Right lung (tissue), 5 donors: ENCODE measurements around the gene SMS. TPM values are rescaled to one million over a fixed set of nuclear protein-coding genes. Genes with fewer than 3 reads are reported as not detected.
A peak's percentile ranks its signal among the peaks of the same experiment; 100 is the strongest.

Experiments
- DNase-seq, 2 donors: peaks; one replicate each; pipeline ENCODE4 v3.0.0-alpha.2; 2013
- polyA plus RNA-seq, 5 donors: library from polyadenylated mRNA; unstranded; fragments of 120-200 nt; gene quantifications; one replicate each; pipeline versions ENCODE4 v1.2.1 to v1.2.3, GENCODE V29; 2013; ENCODE audit warnings: inconsistent platforms in 1 of 5, low replicate concordance in 1 of 5; ENCODE audit not compliant: insufficient read length in 5 of 5, insufficient read depth in 1 of 5

Gene SMS
- polyA plus RNA-seq, 5 donors = 99.3 to 120 (median 108) TPM

DNA sequence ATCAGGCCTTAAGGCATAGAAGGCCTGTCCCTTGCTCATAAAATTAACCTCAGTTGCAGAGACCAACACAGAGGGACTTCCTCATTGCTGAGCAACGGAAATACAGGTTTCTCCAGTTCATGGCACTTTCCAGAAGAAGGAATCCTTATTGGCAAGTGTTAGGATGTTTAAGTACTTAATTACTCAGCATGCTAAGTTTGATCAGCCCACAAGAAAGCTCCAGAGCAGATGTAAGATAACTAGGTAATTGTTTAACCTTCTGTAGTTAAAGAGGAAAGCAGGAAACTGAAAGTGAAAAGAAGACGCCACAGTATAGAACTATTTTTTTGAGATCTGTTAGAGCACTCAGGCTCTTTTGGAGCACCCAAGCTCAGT is 33.5 kb downstream of the SMS start:
- DNase-seq = no peak

DNA sequence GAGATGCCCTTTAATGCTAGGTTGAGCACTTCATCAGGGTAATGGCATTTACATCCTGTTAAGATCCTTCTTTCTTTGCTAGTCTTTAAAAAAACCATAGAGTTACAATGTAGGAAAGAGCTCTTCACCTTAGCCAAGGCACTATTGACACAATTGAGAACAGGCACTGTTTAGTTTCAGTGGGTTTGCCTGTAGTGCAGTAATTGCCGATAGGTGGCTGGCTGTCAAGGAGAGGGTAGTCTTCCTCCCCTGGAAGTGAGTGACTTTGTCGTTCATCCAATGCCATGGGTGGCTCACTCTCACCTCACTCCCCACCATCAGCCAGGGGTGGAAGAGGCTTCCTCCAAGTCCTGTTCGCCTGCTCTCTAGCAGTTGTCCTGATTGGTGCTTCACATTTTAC is 34.7 kb downstream of the SMS start:
- no peak for DNase-seq

GRCh38 chrX:21975812-21976211 is 35.3 kb downstream of the SMS start:
- DNase-seq = no peak

GRCh38 chrX:21978346-21978745 is 37.8 kb downstream of the SMS start:
- no peak for DNase-seq

DNA sequence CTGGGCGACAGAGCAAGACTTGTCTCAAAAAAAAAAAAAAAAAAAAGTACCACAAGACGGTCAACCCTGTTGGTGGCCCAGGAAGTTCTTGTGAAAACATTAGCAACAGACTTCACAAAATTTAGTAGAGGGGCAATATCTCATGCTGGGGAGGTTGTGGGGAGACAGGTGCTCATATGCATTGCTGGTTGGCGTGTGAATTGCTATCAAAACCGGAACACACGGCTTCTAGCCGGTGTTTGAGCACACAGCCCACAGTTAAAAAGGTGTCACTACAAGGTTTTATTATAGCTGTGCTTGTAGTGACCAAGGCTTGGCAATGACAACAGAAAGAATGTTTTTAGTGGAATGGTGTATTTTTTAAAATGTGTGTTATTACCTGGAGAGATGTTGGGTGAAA is 41.8 kb downstream of the SMS start:
- no peak for DNase-seq

GRCh38 chrX:21985332-21985777 is 44.8 kb downstream of the SMS start:
- peak; percentile 61 to 72 for DNase-seq

- no peak for DNase-seq
Measured at GRCh38 chrX:21986596-21986995, 46.1 kb downstream of the SMS start.

GRCh38 chrX:21989384-21989783 is 48.9 kb downstream of the SMS start:
- DNase-seq = no peak

GRCh38 chrX:21990832-21991231 is 50.3 kb downstream of the SMS start:
- DNase-seq = no peak

GRCh38 chrX:21991504-21991903 is 51.0 kb downstream of the SMS start:
- no peak for DNase-seq

DNA sequence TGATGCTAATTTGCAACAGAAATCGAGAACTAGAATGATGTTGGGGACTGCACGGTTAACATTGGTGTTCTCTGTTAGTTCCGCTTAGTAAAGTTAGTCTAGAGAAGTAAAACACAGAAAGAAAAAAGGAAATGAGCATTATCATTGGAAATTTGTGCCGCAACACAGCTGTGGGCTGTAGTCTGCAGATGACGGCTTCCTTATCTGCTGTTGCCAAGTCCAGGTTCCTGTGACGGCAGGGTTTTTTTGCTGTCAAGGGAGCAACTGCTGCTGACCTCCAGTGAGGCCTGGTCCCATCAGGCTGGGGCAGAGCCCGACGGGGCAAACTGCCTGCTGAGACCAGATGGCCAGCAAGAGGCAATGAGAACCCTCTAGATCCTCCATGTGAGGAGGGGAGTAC is 52.8 kb downstream of the SMS start:
- DNase-seq = no peak

DNA sequence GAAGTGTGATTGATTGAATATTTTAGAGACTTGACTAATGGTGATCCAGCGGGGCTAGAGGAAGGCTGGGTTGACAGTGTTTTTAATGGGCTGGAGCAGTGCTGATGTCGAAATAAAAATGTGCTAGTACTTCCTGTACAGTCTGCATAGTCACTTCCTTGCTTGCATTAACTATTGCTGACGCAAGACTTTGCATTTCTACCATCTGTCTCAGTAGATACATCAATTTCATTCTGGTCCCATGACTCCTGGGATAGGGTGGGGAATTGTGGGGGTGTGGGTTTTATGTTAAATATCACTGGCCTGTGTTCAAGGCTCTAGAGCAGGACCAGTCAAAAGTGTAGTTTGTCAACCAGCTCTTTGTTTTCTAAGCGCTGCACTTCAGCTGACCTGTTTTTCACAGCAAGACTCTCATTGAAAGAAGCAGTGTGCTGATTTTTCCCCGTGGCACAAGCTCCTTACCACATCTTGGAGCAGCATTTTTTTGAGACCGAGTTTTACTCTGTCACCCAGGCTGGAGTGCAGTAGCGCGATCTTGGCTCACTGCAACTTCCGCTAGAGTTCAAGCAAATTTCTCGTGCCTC is 56.5 kb downstream of the SMS start:
- no peak for DNase-seq

DNA sequence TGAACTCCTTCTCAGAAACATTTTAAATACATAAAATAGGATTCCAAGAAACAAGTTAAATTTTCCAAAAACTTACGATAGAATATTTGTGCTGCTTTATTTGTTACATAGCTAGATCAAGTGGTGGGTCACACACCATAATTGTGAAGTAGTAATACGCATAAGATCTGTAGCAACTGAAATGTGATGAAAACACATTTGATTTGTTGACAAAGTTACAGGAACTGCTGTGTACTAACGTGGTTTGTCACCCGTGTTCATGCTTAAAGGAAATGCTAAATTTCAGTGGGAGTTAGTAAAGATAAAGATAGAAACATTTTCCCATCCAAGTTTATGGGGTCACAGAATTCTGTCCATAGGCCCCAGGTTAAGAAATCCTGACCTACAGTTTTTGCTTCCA is 57.5 kb downstream of the SMS start:
- no peak for DNase-seq

DNA sequence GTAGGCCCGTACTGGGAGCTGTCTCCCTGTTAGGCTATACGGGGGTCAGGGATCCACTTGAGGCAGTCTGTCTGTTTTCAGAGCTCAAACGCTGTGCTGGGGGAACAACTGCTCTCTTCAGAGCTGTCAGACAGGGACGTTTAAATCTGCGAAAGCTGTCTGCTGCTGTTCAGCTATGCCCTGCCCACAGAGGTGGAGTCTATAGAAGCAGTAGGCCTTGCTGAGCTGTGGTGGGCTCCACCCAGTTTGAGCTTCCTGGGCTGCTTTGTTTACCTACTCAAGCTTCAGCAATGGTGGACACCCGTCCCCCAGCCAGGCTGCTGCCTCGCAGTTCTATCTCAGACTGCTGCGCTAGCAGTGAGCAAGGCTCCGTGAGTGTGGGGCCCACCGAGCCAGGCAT is 64.4 kb downstream of the SMS start:
- DNase-seq = no peak

- no peak for DNase-seq
Measured at GRCh38 chrX:22012051-22012450, 71.5 kb downstream of the SMS start.

DNA sequence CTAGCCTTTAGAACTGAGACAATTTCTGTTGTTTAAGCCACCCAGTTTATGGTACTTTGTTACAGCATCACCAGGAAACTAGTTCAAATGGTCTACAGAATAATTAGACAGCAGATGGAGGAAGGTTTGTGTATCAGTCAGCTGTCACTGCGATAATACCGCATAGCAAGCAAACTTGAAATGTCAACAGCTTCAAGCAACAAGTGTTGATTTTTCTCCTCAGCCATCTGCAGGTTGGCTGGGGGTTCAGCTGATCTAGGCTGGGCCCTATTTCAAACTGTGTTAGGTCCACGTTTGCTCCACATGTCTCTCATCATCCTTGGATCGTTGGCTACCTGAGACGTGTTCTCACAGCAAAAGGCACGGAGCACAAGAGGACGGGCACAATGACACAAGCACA is 72.4 kb downstream of the SMS start:
- DNase-seq = no peak

- no peak for DNase-seq
Measured at GRCh38 chrX:22015139-22015750, 74.7 kb downstream of the SMS start.

GRCh38 chrX:22021751-22022324 is 81.3 kb downstream of the SMS start:
- peak; percentile 37 to 40 for DNase-seq

GRCh38 chrX:22024577-22024976 is 84.1 kb downstream of the SMS start:
- no peak for DNase-seq

DNA sequence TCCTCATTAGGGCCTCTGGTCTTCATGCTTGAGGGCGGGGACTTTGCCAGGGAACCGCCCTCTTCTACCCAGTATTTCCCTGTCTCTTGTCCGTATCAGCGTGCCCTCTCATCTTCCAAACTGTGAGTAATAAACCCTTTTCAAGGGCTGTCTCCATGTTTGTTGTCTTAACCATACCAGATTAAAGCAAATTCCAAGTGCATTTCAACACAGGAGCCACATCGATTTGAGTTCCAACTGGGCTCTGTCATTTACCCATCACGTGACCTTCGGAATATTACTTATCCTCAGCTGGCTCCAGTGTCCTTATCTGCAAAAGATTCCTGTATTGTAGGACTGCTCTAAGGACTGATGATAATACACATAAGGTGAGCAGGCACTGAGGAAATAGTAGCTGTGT is 85.2 kb downstream of the SMS start:
- no peak for DNase-seq

GRCh38 chrX:22026731-22027130 is 86.2 kb downstream of the SMS start:
- no peak for DNase-seq

- no peak for DNase-seq
Measured at GRCh38 chrX:22032084-22032483, 91.6 kb downstream of the SMS start, which contains the start of gene PHEX. Gene PHEX, plus strand, starts transcription at chrX:22032325. Its CDS starts 681 bp downstream, at chrX:22033006.

DNA sequence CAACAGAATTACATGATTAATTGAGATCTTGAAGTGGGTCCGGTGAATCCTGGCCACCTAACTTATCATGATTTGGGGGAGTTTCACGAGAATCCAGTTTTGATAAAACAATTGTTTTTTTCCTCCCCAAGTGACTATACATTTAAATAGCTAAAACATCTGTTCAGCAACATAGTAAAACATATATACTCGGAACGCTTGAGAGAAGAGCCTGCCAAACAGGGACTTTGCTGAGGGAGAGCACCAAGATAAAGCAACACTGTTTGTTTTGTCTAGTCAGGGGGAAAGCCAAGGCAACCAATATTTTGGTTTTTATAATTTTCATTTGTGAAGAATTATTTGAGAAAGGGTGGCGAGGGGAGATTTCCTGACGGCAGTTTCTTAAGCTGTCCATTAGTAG is 92.0 kb downstream of the SMS start:
- DNase-seq = no peak

DNA sequence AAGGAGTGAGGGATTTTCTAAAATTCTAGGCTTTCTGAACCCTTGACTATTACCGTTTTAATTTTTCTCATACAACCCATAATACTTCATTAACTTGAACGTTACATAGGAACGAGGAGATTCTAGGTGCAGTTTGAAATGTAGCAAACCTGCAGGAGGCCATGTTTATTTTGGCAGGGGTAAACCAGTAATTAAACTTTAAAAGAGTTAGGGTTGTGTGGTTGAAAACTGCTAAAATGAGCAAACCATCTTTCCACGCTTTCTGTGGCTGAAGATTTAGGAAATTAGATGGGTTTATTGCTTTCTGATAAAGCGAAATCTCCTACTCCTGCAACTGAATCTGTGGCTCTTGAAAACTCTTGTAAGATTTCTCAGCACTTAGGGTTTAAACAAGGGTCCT is 93.3 kb downstream of the SMS start:
- DNase-seq = no peak
